ENCODE measurements around the gene SEC61A1.
A peak's percentile ranks its signal among the peaks of the same experiment; 100 is the strongest.

The SEC61A1 gene

DNA sequence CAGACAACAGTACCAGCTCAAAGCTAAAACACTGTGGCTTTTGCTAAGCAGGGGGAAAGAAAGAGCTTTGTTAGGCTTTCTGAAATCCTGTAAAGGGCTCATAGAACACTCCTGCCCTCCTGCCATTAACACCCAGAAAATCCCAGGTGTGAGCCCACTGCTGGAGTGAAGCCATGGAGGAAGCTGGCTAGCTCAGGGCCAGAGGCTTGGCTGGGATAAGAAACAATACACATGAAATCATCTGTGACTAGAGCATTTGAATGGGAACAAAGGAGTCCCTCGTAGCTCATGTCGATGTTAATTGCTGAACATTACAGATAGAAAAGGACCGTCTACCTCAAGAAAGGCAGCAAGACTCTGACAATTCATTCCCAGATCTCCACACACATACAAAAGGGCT lies 47.9 kb downstream of the SEC61A1 start:
- no peak overlapping the region for H3K27ac Mint-ChIP-seq
- H3K4me1 Mint-ChIP-seq = peaks cover 5% of the 10 kb centered on the region
- peaks cover 68% of the 10 kb centered on the region for H3K36me3 Mint-ChIP-seq (ENCODE audit: low read depth)
- no peaks in the 10 kb centered on the region for H3K9me3 Mint-ChIP-seq
- H3K27me3 Mint-ChIP-seq = no peaks in the 10 kb centered on the region
- ATAC-seq = no peak
- DNase-seq = no peak
- H3K4me3 Mint-ChIP-seq = no peak overlapping the region

DNA sequence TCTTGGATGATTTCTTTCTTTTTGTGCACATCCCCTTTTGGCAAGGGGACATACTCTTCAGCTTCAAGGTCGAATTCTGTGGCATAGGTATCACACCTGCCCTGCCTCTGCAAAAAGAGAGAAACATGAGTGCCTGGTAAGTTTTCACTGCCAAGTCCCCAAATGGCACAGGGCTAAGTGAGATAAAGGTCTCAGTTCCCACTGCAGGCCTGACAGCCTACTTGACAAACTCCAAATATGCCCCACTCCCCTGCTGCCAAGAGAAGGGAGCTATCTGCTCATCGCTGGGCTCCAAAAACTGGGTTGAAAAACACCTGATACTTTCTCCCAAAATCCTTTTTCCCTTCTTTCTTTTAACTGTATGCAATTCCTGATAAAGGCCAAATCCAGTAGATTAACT lies 48.4 kb downstream of the SEC61A1 start:
- H3K27ac Mint-ChIP-seq = no peak overlapping the region
- no peaks in the 10 kb centered on the region for H3K27me3 Mint-ChIP-seq
- H3K4me3 Mint-ChIP-seq = no peak overlapping the region
- ATAC-seq = no peak
- H3K36me3 Mint-ChIP-seq (ENCODE audit: low read depth) = peaks cover 65% of the 10 kb centered on the region
- no peak for DNase-seq
- H3K4me1 Mint-ChIP-seq = peaks cover 3% of the 10 kb centered on the region
- H3K9me3 Mint-ChIP-seq = no peaks in the 10 kb centered on the region

DNA sequence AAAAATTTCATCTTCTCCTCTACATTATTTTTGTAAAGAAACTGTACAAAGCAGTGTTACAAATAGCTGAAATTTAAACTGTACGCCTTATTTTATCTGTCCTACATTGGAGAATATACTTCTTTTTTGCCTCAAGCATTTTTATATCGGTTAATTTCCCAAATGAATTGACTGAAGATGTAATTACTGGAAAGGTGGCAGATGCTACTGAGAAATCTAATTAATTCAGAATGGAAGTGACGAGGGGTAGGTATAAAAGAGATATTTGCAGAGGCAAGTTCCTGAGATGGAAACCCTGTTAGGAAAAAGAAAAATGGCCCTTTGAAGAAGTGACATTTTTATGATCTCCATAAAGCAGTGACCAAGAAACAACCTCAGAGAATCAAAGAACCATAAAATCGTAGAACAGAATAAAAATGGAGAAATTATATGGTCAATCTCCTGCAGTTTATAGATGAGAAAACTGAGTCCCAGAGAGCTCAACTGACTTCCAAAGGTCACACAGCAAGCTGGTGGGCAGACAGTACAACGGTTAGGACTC lies 51.0 kb downstream of the SEC61A1 start:
- no peak for ATAC-seq
- no peak overlapping the region for H3K27ac Mint-ChIP-seq
- no peak for DNase-seq
- H3K4me1 Mint-ChIP-seq = no peaks in the 10 kb centered on the region
- H3K36me3 Mint-ChIP-seq (ENCODE audit: low read depth) = peaks cover 62% of the 10 kb centered on the region
- no peak overlapping the region for H3K4me3 Mint-ChIP-seq
- H3K9me3 Mint-ChIP-seq = no peaks in the 10 kb centered on the region
- no peaks in the 10 kb centered on the region for H3K27me3 Mint-ChIP-seq

DNA sequence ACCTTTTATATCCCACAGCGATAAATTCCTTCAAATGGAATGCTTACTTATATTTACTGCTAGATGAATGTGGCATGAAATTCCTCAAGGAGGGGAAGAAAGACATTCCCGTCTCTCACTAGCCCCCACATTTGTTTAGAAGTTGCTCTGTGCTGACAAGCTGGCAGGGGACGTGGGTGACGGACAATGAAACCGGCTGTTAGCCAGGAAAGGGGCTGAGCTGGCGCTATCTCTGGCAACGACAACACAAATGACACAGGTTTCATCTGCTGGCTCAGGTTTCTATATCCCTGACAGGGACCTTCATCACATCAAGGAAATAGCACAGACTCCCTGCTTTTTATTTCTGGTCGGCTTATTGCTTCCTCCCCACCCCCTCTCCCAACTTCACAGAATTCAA lies 55.6 kb downstream of the SEC61A1 start:
- H3K9me3 Mint-ChIP-seq = no peaks in the 10 kb centered on the region
- no peak for DNase-seq
- H3K36me3 Mint-ChIP-seq (ENCODE audit: low read depth) = peaks cover 54% of the 10 kb centered on the region
- H3K4me1 Mint-ChIP-seq = peaks cover 18% of the 10 kb centered on the region
- H3K27ac Mint-ChIP-seq = no peak overlapping the region
- H3K27me3 Mint-ChIP-seq = no peaks in the 10 kb centered on the region
- H3K4me3 Mint-ChIP-seq = no peak overlapping the region
- no peak for ATAC-seq

DNA sequence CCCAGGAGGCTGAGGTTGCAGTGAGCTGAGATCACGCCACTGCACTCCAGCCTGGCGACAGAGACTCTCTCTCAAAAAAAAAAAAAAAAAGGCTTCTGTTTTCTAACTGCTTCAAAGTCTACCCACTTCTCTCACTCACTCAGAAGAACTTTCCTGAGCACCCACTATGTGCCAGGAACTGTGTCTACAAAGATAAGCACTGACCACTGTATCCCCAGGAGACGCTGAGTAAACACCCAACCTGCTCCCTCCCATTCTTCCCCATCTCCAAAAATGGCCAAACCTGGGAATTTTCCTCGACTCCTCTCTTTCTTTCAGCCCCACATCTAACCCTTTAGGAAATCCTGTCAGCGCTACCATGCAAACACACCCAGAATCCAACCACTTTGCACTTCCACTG lies 58.9 kb downstream of the SEC61A1 start:
- H3K36me3 Mint-ChIP-seq (ENCODE audit: low read depth) = peaks cover 68% of the 10 kb centered on the region
- no peaks in the 10 kb centered on the region for H3K9me3 Mint-ChIP-seq
- H3K4me1 Mint-ChIP-seq = peaks cover 39% of the 10 kb centered on the region
- ATAC-seq (no peak), DNase-seq (no peak)
- no peaks in the 10 kb centered on the region for H3K27me3 Mint-ChIP-seq
- peak overlapping the region; percentile 90 for H3K27ac Mint-ChIP-seq
- H3K4me3 Mint-ChIP-seq = no peak overlapping the region

DNA sequence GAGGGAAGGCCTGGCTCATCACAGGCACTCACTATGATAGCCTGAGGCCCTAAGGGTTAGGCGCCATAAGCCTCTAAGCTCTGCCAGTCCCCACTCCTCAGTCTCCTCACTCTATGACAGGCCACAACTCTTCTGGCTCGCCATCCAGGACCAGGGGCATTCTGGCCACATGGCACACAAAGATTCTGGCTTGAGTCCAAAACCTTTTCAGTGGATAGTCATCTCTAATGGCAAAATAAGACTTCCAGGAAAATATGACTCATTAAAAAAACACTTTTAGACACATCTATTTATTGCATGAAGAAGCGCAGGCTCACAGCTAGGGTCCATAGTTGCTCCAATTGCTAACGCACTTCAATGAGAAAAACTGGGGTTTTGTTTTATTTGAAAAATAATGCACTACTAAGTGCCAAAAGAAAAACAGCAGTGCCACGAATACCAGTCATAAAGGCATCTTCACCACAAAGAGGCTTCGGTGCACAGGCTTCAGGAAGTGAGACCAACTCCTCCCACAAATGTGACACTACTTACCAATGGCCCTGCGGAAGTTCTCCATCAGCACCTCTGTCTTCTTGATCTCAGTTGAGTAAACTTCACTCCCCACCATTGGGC lies 60.2 kb downstream of the SEC61A1 start:
- H3K9me3 Mint-ChIP-seq = no peaks in the 10 kb centered on the region
- DNase-seq (peak; percentile 28), ATAC-seq (peak; percentile 92)
- H3K4me3 Mint-ChIP-seq = peak overlapping the region; percentile 47
- H3K27me3 Mint-ChIP-seq = no peaks in the 10 kb centered on the region
- peaks cover 69% of the 10 kb centered on the region for H3K36me3 Mint-ChIP-seq (ENCODE audit: low read depth)
- H3K27ac Mint-ChIP-seq = peak overlapping the region; percentile 90
- peaks cover 39% of the 10 kb centered on the region for H3K4me1 Mint-ChIP-seq

DNA sequence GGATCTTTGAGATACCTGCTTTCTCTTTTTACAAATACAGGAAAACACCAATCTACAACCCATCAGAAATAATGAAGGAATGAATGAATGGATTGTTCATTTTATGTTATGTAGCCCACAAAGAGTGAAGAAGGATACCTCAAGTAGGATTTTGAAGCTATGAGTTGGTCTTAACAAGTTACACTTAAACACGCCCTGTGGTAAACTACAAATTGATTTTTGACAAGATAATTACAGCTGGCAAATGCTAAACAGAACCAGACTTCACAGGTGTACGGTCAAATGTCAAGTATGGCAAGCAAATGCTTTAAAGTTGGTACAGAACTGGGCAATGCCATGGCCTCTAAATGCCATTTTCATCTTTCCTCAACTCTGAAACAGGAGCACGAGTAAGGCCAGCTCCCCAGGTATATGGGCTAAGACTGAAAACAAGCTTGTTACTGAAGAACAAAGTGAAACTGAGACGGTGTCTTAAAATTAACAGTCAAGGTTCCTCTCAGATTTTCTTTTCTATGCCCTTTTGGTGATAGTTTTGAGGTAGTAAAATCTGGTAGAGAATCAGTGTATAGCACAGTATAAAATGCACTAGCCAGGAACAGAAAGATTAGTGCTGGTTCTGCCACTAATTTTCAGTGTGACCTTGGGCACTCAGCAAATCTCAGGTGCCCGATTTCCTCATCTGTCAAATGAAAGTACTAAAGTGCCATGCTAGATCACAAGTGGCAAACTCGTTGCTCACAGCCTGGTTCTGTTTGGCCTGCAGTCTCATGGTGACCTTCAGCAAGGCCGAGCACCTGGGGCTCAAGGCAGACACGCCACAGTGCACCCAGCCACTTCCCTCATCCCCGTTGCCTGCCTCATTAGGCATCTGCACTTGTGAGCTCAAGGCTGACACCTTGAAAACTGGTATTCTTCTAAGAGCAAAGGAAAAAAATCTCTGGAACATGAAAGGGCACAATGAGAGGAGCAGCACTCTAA lies 61.9 kb downstream of the SEC61A1 start:
- no peaks in the 10 kb centered on the region for H3K9me3 Mint-ChIP-seq
- H3K36me3 Mint-ChIP-seq (ENCODE audit: low read depth) = peaks cover 75% of the 10 kb centered on the region
- no peaks in the 10 kb centered on the region for H3K27me3 Mint-ChIP-seq
- H3K4me3 Mint-ChIP-seq = peak overlapping the region; percentile 58
- DNase-seq = no peak
- ATAC-seq = no peak
- H3K27ac Mint-ChIP-seq = peak overlapping the region; percentile 49
- H3K4me1 Mint-ChIP-seq = peaks cover 45% of the 10 kb centered on the region

Measured in activated naive CD8-positive, alpha-beta T cell treated with anti-CD3 and anti-CD28 coated beads, Interleukin-2, amount 50 U/mL, for 24 hours (primary cell).